GM21528 (cell line): ENCODE measurements around the gene APBB1IP.
"Not testable (repeated sequence)": the region's sequence is repeated elsewhere in the genome, so short reads cannot be mapped to it uniquely, and the experiment has no call there.

Experiments
- ATAC-seq: cut with Tn5 transposase; IDR thresholded peaks from one replicate; pipeline ENCODE4 v1.9.1; 2021; ENCODE audit warnings: mild to moderate bottlenecking, moderate library complexity; ENCODE audit not compliant: unreplicated experiment, low FRiP score

The APBB1IP gene

DNA sequence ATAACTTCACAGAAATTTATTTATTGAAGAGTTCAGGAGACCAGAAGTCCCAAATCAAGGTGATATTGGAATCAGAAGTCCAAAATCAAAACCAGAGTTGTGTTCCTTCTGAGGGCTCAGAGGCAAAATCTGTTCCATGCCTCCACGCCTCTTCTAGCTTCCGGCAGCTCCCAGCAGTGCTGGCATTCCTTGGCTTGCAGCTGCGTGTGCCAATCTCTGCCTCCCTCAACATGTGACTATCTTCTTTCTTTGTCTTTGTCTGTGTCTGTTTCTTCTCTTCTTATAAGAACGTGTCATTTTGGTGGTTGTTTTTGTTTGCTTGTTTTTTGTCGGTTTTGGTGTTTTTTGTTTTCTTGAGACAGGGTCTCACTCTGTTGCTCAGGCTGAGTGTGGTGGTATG is 116.1 kb downstream of the APBB1IP start:
- no peak for ATAC-seq

DNA sequence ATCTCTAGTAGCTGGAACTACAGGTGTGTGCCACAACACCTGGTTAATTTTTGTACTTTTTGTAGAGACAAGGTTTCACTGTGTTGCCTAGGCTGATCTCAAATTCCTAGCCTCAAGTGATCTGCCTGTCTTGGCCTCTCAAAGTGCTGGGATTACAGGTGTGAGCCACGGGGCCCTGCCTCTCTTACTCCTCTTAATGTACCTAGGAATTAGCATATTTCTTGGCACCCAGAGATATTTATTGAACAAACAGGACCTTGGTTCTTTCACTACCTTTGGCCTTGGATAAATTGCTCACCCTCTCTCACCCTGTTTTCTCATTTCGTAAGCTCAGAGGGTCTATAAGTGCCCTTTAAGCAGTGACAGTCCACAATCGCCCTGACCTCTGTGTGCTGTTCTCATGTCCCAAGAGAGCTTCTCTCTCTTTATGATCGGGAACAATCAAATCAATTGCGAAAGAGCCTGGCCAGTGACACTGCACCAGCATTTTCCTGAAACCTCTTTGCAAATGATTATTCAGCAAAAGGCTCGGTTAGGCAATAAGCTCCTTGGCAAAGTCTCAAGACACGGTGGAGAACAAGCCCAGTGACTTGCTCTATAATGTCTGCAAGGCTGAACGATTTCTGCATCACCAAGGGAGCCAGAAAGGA is 117.7 kb downstream of the APBB1IP start:
- no peak for ATAC-seq

DNA sequence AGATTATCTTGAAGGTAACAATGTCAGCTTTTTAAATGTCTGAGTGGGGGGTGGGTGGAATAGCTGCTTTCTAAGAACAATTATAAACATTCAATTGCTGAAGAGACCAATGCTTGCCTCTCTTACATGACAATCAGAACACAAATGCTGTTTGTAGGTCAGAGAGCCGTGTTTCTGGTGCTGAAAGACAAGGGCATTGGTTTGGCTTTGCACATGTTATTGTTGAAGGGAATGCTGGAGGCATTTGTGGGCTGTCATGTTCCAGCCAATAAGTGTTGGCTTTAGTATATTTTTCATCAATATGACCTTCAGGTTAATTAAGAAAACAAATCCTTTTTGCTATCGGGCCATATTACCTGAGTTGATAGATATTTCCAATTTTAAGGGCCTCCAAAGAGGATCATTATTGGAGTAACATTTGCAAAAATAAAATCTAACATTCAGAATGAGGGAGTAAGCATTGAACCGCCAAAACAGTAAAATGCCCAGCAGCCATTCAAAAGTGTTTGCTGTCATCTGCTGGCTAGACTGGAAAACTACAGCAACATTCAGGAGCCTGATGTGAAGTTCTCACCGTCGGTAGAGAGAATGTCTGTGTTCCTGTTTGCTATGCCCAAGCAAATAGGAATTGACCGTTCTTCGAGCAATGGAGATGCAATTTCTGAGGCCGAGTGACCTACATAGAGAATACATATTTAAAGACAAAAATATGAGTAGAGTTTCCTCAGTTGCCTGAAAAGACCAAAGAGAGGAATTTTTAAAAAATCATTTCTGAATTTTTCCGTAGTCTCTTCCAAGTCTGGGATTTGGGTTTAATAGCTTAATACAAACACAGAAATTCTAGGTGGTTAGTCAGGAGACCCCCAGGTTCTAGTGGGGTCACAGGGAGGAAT is 118.9 kb downstream of the APBB1IP start:
- ATAC-seq, result no peak

DNA sequence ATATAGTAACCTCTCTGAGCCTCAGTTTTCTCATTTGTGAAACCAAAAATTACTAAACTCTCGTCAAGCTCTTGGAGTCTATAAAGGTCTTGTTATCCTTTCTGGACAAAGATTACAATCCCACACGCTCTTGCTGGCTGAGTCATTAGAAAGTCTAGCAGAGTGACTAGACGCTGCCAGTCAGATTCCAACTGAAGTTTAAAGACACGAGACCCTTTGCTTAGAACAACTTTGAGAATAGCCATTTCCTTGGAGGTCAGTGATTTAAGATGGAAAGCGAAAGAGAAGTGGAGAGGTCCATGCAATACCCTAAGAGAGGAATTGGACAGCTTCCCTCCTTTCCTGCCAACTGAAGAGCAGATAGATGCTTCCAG is 119.5 kb downstream of the APBB1IP start:
- no peak for ATAC-seq

DNA sequence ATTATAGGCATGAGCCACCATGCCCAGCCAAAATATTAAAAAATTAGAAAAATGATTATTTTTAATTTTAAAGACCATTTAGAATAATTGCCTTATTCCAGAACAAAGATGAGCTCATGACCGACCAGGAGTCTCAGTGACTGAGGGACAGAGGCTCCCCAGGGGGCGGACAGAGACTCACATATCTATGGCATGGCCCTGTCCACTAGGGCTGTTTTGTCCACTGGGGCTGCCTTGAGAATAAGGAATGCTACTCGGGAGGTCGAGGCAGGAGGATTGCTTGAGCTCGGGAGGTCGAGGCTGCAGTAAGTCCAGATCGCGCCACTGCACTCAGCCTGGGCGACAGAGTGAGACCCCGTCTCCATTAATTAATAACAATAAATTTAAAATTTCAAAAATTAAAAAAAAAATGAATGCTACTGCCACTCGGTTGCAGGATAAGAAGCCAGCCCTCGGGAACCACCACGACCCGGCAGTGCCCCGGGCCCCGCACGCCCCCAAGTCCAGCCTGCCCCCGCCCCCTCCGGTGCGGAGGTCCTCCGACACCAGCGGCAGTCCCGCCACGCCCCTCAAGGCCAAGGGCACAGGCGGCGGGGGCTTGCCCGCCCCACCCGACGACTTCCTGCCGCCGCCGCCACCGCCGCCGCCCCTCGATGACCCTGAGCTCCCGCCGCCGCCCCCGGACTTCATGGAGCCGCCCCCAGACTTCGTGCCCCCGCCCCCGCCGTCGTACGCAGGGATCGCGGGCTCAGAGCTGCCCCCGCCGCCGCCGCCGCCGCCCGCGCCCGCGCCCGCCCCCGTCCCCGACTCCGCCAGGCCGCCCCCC is 128.6 kb downstream of the APBB1IP start:
- no peak for ATAC-seq

DNA sequence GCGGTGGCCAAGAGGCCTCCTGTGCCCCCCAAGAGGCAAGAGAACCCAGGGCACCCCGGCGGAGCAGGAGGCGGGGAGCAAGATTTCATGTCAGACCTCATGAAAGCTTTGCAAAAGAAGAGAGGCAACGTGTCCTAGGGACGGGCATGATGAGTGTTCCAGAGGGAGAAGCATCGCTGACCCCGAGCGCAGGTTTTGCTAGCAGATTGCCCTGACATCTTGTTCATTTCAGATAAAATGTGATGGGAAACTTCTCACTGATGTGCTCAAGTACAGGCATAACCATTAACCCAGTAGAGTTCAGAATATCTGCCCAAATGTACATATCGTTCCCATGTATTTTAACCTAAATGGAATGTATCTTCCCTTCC is 129.2 kb downstream of the APBB1IP start:
- ATAC-seq, result no peak

DNA sequence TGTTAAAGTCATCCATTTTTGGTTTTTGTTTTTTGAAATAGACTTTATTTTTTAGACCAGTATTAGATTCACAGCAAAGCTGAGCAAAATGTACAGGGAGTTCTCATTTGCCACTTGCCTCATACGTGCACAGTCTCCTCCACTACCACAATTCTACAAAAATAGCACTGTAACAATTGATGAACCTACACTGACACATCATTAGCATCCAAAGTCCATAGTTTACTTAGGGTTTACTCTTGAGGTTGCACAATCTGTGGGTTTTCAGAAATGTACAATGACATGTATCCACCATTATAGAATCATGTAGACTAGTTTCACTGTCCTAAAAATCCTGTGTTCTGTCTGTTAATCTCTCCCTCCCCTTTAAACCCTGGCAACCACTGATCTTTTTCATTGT is 133.5 kb downstream of the APBB1IP start:
- no peak for ATAC-seq

DNA sequence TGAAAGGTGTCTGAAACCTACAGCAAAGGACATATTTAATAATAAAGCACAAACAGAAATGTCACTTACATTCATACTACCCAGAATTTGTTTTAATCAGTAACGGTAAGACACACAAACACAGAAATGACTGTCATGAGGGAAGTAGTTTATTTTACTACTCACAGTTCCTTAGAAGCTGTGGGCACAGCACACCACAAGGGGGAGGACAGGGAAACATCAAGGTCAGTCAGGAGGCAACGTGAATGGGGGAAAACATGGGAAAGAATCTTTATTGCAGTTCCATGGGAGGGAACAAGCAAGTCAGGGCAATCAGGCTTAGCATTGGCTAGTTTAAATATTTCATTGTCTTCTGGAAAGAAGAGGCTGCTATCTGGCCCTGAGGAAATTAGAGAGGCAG is 135.5 kb downstream of the APBB1IP start:
- no peak for ATAC-seq

DNA sequence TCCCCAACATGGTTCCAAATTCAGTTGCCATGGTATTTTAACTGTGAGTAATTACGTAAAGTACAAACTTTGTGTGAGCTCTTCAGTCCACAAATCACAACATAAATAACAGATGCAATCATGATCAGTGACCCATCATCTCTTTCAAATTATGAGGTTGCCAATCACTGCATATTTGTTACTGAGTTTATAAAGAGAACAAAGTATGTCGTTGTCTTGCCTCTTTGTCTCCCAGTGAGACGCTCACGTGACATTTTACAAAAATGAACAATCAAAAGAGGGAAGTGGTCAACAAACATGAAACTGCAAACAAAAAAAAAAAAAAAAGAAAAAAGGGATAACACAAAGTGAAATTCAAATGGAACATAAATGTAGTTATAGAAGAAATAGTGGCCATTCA is 136.6 kb downstream of the APBB1IP start:
- ATAC-seq, result no peak

DNA sequence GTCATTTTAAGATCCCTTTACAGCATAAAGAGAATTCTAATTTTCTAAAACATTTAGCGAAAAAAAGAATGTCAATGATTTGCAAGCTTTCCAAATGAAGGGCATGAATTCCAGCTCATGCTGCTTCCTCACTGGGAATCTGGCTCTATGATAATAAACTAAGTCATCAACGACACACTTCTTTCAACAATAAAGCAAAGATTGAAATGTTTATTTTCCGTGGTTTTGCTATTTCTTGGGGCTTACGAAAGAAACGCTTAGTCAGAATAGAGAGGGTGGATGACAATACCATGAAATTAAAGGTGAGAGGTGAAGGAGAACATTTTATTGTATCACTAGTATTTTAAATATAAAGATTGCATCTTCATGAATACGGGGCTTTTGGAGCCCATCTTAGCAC is 140.2 kb downstream of the APBB1IP start:
- not testable (repeated sequence) for ATAC-seq

DNA sequence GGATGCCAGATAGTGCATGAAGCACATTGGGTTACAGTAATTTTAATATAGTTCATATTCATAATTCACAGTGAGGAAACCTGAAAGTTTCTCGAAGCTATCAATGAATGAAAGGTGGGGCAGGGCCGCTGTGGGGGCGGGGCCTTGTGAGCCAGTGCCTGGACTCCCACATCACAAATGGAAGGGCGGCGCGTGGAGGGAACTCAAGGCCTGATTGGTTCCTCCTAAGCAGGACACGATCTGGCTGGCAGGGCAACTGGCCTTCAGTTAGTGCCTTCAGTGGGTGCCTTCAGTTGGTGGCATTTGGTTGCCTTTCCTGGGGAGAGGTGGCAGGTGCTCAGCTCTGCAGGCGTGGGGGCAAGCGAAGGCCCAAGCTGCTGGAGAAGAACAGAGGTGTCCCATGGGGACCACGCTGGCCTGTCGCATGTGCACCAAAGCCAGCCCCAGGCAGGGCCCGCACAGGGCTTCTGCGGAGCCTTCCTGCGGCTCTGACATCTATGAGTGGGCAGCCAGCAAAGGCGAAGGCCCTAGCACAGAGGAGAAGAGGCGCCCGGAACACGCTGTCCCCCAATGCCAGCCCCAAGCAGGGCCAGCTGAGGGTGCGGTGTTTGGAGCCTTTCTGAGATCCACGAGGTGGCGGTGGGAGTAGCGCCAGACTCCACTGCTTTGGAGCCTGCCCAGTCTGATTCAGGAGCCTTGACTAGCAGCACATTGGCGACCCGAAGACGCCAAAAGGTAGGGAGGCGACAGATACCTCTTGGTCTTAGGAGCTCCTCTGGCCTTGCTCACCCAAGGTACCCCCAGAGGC is 141.3 kb downstream of the APBB1IP start:
- no peak for ATAC-seq

DNA sequence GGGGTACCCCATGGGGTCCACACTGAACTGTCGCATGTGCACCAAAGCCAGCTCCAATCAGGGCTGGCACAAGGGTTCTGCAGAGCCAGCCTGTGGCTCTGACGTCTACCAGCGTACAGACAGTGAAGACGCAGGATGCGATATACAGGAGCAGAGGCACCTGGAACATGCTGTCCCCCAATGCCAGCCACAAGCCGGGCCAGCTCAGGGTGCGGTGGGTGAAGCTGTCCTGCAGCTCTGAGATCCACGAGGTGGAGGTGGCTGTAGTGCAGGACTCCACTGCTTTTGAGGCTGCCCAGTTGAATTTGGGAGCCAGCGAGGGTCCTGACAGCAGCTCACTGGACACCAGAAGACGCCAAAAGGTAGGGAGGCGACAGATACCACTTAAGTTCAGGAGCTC is 148.1 kb downstream of the APBB1IP start:
- ATAC-seq, result no peak

DNA sequence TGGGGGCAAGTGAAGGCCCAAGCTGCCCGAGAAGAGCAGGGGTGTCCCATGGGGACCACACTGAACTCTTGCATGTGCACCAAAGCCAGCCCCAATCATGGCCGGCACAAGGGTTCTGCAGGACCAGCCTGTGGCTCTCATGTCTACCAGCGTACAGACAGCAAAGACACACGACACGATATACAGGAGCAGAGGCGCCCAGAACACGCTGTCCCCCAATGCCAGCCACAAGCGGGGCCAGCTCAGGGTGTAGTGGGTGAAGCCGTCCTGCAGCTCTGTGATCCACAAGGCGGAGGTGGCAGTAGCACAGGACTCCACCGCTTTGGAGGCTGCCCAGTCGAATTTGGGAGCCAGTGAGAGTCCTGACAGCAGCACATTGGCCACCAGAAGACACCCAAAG is 150.5 kb downstream of the APBB1IP start:
- ATAC-seq, result no peak

DNA sequence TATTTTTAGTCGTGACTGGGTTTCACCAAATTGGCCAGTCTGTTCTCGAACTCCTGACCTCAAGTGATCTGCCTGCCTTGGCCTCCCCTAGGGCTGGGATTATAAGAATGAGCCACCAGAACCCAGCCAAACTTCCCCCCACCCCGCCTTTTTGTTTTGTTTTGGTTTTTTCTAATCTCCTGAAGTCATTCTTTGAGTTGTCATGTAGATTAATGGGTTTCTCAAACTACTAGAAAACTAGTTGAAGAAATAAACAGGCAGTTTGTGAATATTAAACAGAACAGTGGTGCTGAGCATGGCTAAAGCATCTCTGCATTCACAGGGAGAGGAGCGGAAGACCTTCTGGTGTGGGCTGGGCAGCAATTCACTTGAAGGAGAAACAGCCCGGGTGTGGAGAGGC is 151.7 kb downstream of the APBB1IP start:
- not testable (repeated sequence) for ATAC-seq

DNA sequence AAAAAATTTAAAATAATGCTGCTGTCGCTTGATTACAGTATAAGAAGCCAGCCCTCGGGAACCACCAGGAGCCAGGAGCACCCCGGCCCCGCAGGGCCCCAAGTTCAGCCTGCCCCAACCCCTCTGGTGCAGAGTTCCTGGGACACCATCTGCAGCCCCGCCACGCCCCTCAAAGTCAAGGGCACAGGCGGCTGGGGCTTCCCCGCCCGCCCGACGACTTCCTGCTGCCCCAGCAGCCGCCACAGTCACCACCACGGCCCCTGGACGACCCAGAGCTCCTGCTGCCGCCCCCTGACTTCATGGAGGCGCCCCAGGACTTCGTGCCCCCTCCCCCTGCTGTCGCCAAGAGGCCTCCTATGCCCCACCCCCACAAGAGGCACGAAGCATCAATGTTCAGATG is 155.8 kb downstream of the APBB1IP start:
- ATAC-seq, result no peak

DNA sequence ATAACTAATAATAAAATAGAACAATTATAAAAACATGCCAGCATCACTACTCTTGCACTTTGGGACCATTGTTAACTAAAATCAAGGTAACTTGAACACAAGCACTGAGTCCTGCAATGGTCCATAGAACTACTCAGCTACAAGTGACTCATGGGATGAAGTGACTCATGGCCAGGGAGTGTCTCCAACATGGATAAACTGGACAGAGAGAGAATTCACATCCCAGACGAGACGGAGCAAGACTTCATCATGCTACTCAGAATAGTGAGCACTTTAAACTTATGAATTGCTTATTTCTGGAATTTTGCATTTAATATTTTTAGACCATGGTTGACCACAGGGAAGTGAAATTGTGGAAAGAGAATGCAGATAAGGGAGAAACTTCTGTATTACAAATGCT is 165.1 kb downstream of the APBB1IP start:
- not testable (repeated sequence) for ATAC-seq

DNA sequence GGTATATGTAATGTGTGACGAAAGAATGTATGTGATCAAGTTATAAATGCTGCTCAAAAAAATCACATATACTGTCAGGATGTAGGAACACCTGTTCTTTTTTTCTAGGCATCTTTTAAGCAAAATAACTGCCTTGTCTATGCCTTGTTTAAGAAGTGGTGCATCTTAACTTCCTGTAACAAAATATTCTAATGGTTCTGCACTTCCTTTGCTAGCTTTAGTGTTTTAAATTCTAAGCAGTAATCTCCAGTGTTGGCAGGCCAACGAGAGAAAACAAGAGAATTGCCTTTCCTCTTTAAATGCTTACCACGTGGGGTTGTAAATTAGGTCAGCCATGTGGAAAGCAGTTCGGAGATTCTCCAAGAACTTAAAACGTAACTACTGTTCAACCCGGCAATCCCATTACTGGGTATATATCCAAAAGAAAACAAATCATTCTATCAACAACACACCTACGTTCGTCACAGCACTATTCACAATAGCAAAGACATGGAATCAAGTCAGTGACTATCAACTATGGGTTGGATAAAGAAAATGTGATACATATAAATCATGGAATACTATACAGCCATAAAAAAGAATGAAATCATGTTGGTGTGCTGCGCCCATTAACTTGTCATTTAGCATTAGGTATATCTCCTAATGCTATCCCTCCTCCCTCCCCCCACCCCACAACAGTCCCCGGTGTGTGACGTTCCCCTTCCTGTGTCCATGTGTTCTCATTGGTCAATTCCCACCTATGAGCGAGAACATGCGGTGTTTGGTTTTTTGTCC is 166.4 kb downstream of the APBB1IP start:
- ATAC-seq, result not testable (repeated sequence)

DNA sequence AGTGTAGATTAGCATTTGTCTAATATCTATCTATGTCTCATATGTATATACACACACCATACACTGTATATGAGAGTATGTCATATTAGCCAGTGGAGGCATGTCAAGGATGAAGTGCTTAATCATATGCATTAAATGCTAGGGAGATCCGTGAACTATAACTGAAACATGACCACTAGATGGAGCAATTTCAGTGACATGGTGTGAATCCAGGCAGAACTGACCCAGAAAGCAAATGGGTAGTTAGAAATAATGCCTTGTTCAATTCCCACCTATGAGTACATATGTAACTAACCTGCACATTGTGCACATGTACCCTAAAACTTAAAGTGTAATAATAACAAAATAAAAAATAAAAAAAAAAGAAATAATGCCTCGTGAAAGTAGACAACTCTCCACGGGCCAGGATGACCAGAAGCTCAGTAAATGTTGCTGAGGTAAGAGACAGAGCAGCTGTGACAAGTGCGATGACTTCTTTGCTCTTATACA is 168.3 kb downstream of the APBB1IP start:
- ATAC-seq, result not testable (repeated sequence)

DNA sequence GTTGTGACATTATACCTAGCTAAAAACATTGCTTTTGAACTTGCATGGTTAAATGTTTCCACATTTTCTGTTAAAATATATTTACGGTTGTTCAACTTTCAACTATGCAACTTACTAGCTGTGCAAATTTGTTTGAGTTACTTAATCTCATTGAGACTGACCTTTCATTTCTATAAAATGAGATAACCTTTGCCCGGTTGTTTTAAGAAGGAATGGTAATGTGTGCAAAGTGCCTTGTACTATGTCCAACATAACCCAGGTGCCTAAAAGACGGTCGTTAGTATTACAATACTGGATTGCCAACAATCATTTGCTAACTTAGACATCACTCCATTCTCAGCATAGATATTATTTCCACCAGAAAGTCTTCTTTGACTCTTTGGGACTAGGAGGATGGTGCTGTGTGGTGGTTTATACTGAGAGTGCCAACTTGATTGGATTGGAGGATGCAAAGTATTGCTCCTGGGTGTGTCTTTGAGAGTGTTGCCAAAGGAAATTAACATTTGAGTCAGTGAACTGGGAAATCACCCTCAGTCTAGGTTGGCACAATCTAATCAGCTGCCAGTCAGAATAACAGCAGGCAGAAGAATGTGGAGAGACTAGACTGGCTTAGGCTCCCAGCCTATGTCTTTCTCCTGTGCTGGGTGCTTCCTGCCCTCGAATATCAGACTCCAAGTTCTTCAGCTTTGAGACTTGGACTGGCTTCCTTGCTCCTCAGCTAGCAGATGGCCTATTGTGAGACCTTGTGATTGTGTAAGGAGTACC is 174.2 kb downstream of the APBB1IP start:
- no peak for ATAC-seq
